Activated naive CD4-positive, alpha-beta T cell treated with anti-CD3 and anti-CD28 coated beads, Interleukin-2, amount 50 U/mL, for 24 hours (primary cell): ENCODE measurements around the gene C9orf78.
A peak's percentile ranks its signal among the peaks of the same experiment; 100 is the strongest.

ENCODE experiments used
- H3K27ac Mint-ChIP-seq: one replicate; pipeline ENCODE4 v1.8.0; 2021; ENCODE audit warnings: mild to moderate bottlenecking, mixed read lengths
- H3K27me3 Mint-ChIP-seq: one replicate; pipeline ENCODE4 v1.8.0; 2021; ENCODE audit warnings: mixed read lengths
- H3K36me3 Mint-ChIP-seq: one replicate; pipeline ENCODE4 v1.8.0; 2021; ENCODE audit warnings: mixed read lengths
- H3K4me1 Mint-ChIP-seq: one replicate; pipeline ENCODE4 v1.8.0; 2021; ENCODE audit warnings: mixed read lengths
- H3K4me3 Mint-ChIP-seq: one replicate; pipeline ENCODE4 v1.8.0; 2021; ENCODE audit warnings: mild to moderate bottlenecking, mixed read lengths
- H3K9me3 Mint-ChIP-seq: one replicate; pipeline ENCODE4 v1.8.0; 2021; ENCODE audit warnings: mixed read lengths

Gene C9orf78

DNA sequence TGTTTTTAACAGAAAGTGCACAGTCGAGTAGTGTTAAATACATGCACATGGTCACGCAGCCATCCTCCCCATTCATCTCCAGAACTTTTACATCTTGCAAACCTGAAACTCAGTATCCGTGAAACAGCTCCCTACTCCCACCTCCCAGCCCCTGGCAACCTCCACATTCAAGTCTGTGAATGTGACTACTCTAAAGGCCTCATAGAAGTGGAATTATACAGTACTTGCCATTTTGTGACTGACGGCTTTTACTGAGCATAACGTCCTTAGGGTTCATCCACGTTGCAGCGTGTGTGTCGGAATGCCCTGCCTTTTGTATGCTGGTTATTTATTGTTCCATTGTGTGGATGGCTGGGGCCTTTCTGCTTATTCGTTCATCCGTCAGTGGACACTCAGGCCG, 36.0 kb upstream of the C9orf78 start:
- Mint-ChIP-seq H3K9me3 (no peaks in the 10 kb centered on the region), H3K36me3 (peaks cover 11% of the 10 kb centered on the region), H3K4me1 (peaks cover 69% of the 10 kb centered on the region), H3K4me3 (peak overlapping the region; percentile 30), H3K27ac (peak overlapping the region; percentile 63), H3K27me3 (no peaks in the 10 kb centered on the region)

GRCh38 chr9:129869585-129870501, 34.8 kb upstream of the C9orf78 start:
- H3K27ac Mint-ChIP-seq = peak overlapping the region; percentile 88
- no peaks in the 10 kb centered on the region for H3K9me3 Mint-ChIP-seq
- H3K27me3 Mint-ChIP-seq = no peaks in the 10 kb centered on the region
- H3K36me3 Mint-ChIP-seq = peaks cover 12% of the 10 kb centered on the region
- H3K4me3 Mint-ChIP-seq = peak overlapping the region; percentile 59
- peaks cover 76% of the 10 kb centered on the region for H3K4me1 Mint-ChIP-seq

GRCh38 chr9:129868872-129869486, 33.9 kb upstream of the C9orf78 start:
- Mint-ChIP-seq H3K27me3 (no peaks in the 10 kb centered on the region), H3K27ac (peak overlapping the region; percentile 88), H3K4me3 (peak overlapping the region; percentile 59), H3K36me3 (peaks cover 9% of the 10 kb centered on the region), H3K9me3 (no peaks in the 10 kb centered on the region), H3K4me1 (peaks cover 76% of the 10 kb centered on the region)

GRCh38 chr9:129868023-129868871, 33.2 kb upstream of the C9orf78 start:
- H3K4me3 Mint-ChIP-seq = peak overlapping the region; percentile 59
- H3K4me1 Mint-ChIP-seq = peaks cover 78% of the 10 kb centered on the region
- peak overlapping the region; percentile 96 for H3K27ac Mint-ChIP-seq
- peaks cover 10% of the 10 kb centered on the region for H3K36me3 Mint-ChIP-seq
- H3K27me3 Mint-ChIP-seq = no peaks in the 10 kb centered on the region
- H3K9me3 Mint-ChIP-seq = no peaks in the 10 kb centered on the region

GRCh38 chr9:129867136-129868022, 32.3 kb upstream of the C9orf78 start:
- Mint-ChIP-seq H3K4me3 (peak overlapping the region; percentile 54), H3K9me3 (no peaks in the 10 kb centered on the region), H3K4me1 (peaks cover 77% of the 10 kb centered on the region), H3K27ac (peak overlapping the region; percentile 96), H3K36me3 (peaks cover 10% of the 10 kb centered on the region), H3K27me3 (no peaks in the 10 kb centered on the region)

DNA sequence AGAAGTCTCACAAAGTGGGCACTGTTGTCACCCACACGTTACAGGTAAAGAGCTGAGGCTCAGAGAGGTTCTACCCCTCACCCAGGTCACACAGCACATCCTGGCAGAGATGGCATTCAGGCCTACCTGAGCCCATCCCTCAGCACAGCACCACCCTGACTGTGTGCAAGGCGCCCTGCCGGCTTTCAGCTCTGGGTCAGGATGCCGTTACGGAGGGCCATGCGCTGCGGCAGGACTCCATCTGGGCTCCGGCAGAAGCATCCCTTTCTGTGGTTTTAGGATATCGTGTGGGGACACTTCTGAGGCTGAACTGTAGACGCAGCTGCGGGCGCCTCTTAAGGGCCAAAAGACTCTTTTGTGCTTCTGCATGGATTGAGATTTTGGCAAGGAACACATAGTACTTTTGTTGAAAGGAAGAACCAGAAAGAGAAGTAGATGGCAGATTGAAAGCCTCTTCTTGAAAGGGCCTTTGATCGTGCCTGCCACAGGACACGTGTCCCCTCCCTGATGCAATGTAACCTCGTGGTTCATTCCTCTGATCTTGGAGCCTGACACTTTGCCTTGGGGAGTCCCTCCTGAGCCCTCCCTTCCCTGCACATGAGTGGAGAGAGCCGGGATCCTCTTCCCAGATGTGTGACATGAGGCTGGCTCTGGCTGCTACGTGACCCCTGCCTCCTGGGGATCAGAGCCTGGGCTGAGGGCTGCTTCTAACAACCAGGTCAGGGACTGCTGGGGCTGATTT, 31.5 kb upstream of the C9orf78 start:
- Mint-ChIP-seq H3K27ac (peak overlapping the region; percentile 96), H3K27me3 (no peaks in the 10 kb centered on the region), H3K36me3 (peaks cover 12% of the 10 kb centered on the region), H3K4me3 (peak overlapping the region; percentile 49), H3K9me3 (no peaks in the 10 kb centered on the region), H3K4me1 (peaks cover 76% of the 10 kb centered on the region)

DNA sequence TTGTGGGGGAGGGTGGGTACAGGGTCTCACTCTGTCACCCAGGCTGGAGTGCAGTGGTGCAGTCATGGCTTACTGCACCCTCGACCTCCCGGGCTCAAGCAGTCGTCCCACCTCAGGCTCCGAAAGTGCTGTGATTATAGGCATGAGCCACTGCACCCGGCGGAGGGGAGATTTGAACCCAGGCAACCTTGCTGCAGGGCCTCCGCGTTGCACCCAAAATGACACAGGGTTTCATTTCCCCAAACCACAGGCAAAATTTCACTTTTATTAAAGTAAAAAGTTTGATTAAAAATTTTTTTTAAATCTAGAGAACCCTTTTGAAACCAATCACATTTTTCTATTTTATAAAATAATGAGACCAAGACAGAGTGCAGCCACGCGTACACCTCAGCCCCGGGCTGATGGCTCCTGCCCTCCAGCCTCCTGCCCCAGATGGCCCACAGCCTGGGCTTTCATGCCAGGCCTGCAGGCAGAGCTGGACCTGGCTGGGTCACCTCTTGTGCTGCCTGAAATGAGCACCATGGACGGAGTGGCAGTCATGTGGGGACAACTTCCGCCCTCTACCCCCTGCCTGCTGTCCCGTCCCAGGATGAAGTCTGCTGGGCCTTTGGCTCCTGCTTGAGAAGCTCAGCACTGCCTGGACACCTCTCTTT, 30.7 kb upstream of the C9orf78 start:
- H3K9me3 Mint-ChIP-seq = no peaks in the 10 kb centered on the region
- H3K4me1 Mint-ChIP-seq = peaks cover 76% of the 10 kb centered on the region
- peaks cover 14% of the 10 kb centered on the region for H3K36me3 Mint-ChIP-seq
- peak overlapping the region; percentile 96 for H3K27ac Mint-ChIP-seq
- no peak overlapping the region for H3K4me3 Mint-ChIP-seq
- no peaks in the 10 kb centered on the region for H3K27me3 Mint-ChIP-seq

- peaks cover 14% of the 10 kb centered on the region for H3K36me3 Mint-ChIP-seq
- peak overlapping the region; percentile 81 for H3K27ac Mint-ChIP-seq
These were observed 30.0 kb upstream of the C9orf78 start for GRCh38 chr9:129864991-129865647.

DNA sequence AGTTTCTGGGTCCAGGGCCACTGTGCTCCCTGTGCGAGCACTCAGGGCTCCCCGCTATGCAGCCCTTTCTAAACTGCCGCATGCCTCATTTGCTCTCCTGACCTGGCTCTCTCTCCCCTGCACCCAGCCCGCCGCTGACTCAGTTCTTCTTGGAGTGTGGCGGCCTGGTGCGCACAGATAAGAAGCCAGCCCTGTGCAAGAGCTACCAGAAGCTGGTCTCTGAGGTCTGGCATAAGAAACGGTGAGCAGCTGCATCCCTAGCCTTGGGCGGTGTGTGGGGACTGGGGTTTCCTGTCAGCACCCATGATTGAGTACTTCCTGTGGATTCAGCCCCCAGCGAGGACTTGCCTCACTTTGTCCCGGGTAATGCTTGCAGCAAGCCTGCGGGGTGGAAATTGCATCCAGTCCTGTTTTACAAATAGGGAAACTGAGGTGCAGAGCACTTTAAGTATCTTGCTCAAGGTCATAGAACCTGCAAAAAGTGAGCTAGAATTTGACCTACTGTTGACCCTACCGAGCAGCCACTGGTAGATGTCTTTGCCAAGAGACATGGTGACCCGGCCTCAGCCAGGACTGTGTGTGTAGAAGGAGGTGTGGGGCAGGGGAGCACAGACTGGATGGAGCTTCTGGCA, 28.1 kb upstream of the C9orf78 start:
- peak overlapping the region; percentile 82 for H3K27ac Mint-ChIP-seq
- H3K27me3 Mint-ChIP-seq = no peaks in the 10 kb centered on the region
- H3K36me3 Mint-ChIP-seq = peaks cover 14% of the 10 kb centered on the region
- H3K4me1 Mint-ChIP-seq = peaks cover 64% of the 10 kb centered on the region
- peak overlapping the region; percentile 51 for H3K4me3 Mint-ChIP-seq
- H3K9me3 Mint-ChIP-seq = no peaks in the 10 kb centered on the region

More at GRCh38 chr9:129864991-129865647, 30.0 kb upstream of the C9orf78 start:
- H3K4me3 Mint-ChIP-seq = peak overlapping the region; percentile 44
- peaks cover 78% of the 10 kb centered on the region for H3K4me1 Mint-ChIP-seq
- no peaks in the 10 kb centered on the region for H3K27me3 Mint-ChIP-seq
- no peaks in the 10 kb centered on the region for H3K9me3 Mint-ChIP-seq

GRCh38 chr9:129861447-129861827, 26.4 kb upstream of the C9orf78 start:
- no peaks in the 10 kb centered on the region for H3K9me3 Mint-ChIP-seq
- peak overlapping the region; percentile 77 for H3K27ac Mint-ChIP-seq
- peaks cover 53% of the 10 kb centered on the region for H3K4me1 Mint-ChIP-seq
- H3K27me3 Mint-ChIP-seq = no peaks in the 10 kb centered on the region
- peaks cover 14% of the 10 kb centered on the region for H3K36me3 Mint-ChIP-seq
- peak overlapping the region; percentile 36 for H3K4me3 Mint-ChIP-seq

- Mint-ChIP-seq H3K27me3 (no peaks in the 10 kb centered on the region), H3K9me3 (no peaks in the 10 kb centered on the region), H3K4me3 (no peak overlapping the region), H3K4me1 (peaks cover 52% of the 10 kb centered on the region), H3K36me3 (peaks cover 16% of the 10 kb centered on the region), H3K27ac (peak overlapping the region; percentile 79)
These were observed 25.8 kb upstream of the C9orf78 start for GRCh38 chr9:129860653-129861446.

DNA sequence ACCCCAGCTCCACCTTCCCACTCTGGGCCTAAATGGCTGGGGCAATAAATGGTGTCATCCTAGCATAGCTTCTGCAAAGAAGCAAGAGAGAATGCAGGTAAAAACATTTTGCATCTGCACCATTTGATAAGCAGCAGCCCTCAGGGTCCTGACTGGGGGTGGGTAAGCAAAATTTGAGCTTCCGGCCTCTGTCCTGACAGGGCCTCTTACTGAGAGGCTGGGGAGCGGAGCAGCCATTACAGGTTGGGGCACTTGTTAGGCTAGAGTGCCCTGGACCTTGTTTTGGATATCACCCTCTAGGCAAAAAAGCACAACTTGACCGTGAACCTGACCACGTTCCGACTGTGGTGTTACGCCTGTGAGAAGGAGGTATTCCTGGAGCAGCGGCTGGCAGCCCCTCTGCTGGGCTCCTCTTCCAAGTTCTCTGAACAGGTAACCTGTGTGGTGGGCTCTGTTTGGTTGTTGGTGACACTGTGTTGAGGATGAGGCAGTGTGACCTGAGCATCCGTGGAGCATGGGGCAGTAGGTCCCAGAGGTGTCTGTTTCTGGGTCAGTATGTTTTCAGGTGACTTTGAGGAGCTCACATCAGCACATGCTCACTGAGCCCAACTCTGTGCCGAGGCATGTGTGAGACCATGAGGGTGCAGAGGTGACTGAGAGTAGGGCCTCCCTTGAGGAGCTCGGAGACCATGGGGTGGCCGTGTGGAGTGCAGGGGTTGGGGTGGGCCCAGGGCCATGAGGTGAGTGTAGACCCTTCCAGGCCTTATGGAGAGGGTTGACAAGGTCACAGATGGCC, 23.3 kb upstream of the C9orf78 start:
- Mint-ChIP-seq H3K36me3 (peaks cover 20% of the 10 kb centered on the region), H3K4me3 (no peak overlapping the region), H3K4me1 (peaks cover 59% of the 10 kb centered on the region), H3K27ac (peak overlapping the region; percentile 74), H3K27me3 (no peaks in the 10 kb centered on the region), H3K9me3 (no peaks in the 10 kb centered on the region)
